K562 (cell line): Measurements from ENCODE around the gene IFFO2. TPM values are rescaled to one million over a fixed set of nuclear protein-coding genes. Genes with fewer than 3 reads are reported as not detected.

ENCODE experiments used
- ATAC-seq: fragments of 200-7000 bp; cut with Tn5 transposase; 3 replicates; pipeline ENCODE4 v1.9.1; 2020; ENCODE audit warnings: moderate library complexity
- BruUV-seq: library from RNA; stranded (reverse); fragments of 400-500 nt; replicated peaks from 2 replicates; lab custom pipeline; 2021; lab: Mats Ljungman, UMichigan
- CTCF ChIA-PET: fragments of 300-600 bp; formaldehyde crosslinking; extraction: SDS; loops from one replicate; lab custom pipeline; 2021; ENCODE audit warnings: low intra/inter-chr PET ratio; lab: Yijun Ruan, JAX
- POLR2A ChIA-PET: fragments of 300-600, 350-650 bp; sonication (Branson Sonifier 250); formaldehyde crosslinking; extraction: SDS; loops from one replicate; lab custom pipeline; 2021; ENCODE audit warnings: antibody characterized with exemption, inconsistent platforms; lab: Yijun Ruan, JAX
- DNase-seq, 4 experiments: peaks; one replicate each; pipeline versions ENCODE4 v3.0.0 to v3.0.0-alpha.2; 2011 to 2018; ENCODE audit warnings: low spot score in 3 of 4, mixed read lengths in 3 of 4; ENCODE audit errors: extremely low read depth in 1 of 4
- FAIRE-seq: peaks from 2 replicates; lab custom pipeline; 2011; peaks lifted over from hg19 to GRCh38; lab: Jason Lieb, UNC
- H2AFZ ChIP-seq: 2 replicates; pipeline ENCODE4 v1.6.0; 2011; ENCODE audit warnings: low read depth, low read length, control low read depth, inconsistent platforms
- H3K27ac ChIP-seq: fragments of 200-600 bp; 3 replicates; pipeline ENCODE4 v1.8.0; 2011; ENCODE audit warnings: low read depth, mild to moderate bottlenecking, control low read depth, inconsistent platforms, low read length, moderate library complexity, mixed read lengths; ENCODE audit errors: extremely low read depth
- H3K27me3 ChIP-seq, 2 experiments: fragments of 300-600 bp in 1 of 2; 2 replicates in 1 of 2; 3 replicates in 1 of 2; pipeline versions ENCODE4 v1.6.0 to v1.8.0; 2011; ENCODE audit warnings: inconsistent platforms in 2 of 2, low read length in 2 of 2, mild to moderate bottlenecking in 1 of 2, mixed read lengths in 1 of 2, moderate library complexity in 1 of 2; ENCODE audit not compliant: control insufficient read depth in 2 of 2, insufficient read depth in 2 of 2
- H3K36me3 ChIP-seq: fragments of 300-600 bp; 3 replicates; pipeline ENCODE4 v1.8.0; 2011; ENCODE audit warnings: mild to moderate bottlenecking, low read length, inconsistent platforms; ENCODE audit not compliant: control insufficient read depth, insufficient read depth
- H3K4me1 ChIP-seq, 2 experiments: fragments of 200-600 bp in 1 of 2; replicated peaks in 1 of 2; 2 replicates in 1 of 2; 3 replicates in 1 of 2; pipeline versions ENCODE4 v1.5.1 to v1.8.0; 2011; ENCODE audit warnings: inconsistent platforms in 2 of 2, low read length in 2 of 2, mild to moderate bottlenecking in 1 of 2, mixed read lengths in 1 of 2, moderate library complexity in 1 of 2; ENCODE audit not compliant: control insufficient read depth in 2 of 2, insufficient read depth in 2 of 2
- H3K4me2 ChIP-seq: 2 replicates; pipeline ENCODE4 v1.6.1; 2011; ENCODE audit warnings: low read length, control low read depth, inconsistent platforms, mixed read lengths; ENCODE audit not compliant: insufficient read depth
- H3K4me3 ChIP-seq: fragments of 200-600 bp; sonication (generic), shearing (Covaris generic); 2 replicates; pipeline ENCODE4 v1.5.1; 2016; ENCODE audit warnings: control low read depth, inconsistent platforms
- H3K79me2 ChIP-seq: fragments of 200-600 bp; 3 replicates; pipeline ENCODE4 v1.8.0; 2011; ENCODE audit warnings: low read length, inconsistent platforms; ENCODE audit not compliant: control insufficient read depth, insufficient read depth
- H3K9ac ChIP-seq, 2 experiments: 2 replicates each; pipeline versions ENCODE4 v1.6.0 to v1.6.1; 2011; ENCODE audit warnings: low read depth in 2 of 2, low read length in 2 of 2, control low read depth in 1 of 2, inconsistent platforms in 1 of 2, mild to moderate bottlenecking in 1 of 2, mixed read lengths in 1 of 2; ENCODE audit not compliant: insufficient read depth in 1 of 2
- H3K9me1 ChIP-seq: one replicate; pipeline ENCODE4 v1.6.0; 2011; ENCODE audit warnings: inconsistent platforms, mild to moderate bottlenecking, low read length, moderate library complexity; ENCODE audit not compliant: control insufficient read depth, insufficient read depth
- H3K9me3 ChIP-seq: replicated peaks from 2 replicates; pipeline ENCODE4 v1.5.1; 2011; ENCODE audit warnings: low read depth, low read length, inconsistent platforms; ENCODE audit not compliant: control insufficient read depth, insufficient read depth
- H4K20me1 ChIP-seq: replicated peaks from 2 replicates; pipeline ENCODE4 v1.6.1; 2011; ENCODE audit warnings: low read length, inconsistent platforms, mixed read lengths; ENCODE audit not compliant: control insufficient read depth, insufficient read depth
- ADNP ChIP-seq: fragments of 200-800 bp; sonication (Bioruptor generic); IDR thresholded peaks from 2 replicates; pipeline ENCODE4 v1.6.1; 2016; ENCODE audit warnings: missing genetic modification characterization, missing compliant biosample characterization
- CBX8 ChIP-seq: fragments of 200-600 bp; sonication (generic); IDR thresholded peaks from 2 replicates; pipeline ENCODE4 v1.6.1; 2012; ENCODE audit warnings: borderline replicate concordance, mixed run types, low read depth, mild to moderate bottlenecking, moderate library complexity, mixed read lengths, low read length, control low read depth, inconsistent platforms; ENCODE audit not compliant: poor library complexity, severe bottlenecking; ENCODE audit errors: extremely low read depth
- CHD4 ChIP-seq: fragments of 200-600 bp; sonication (generic); IDR thresholded peaks from 3 replicates; pipeline ENCODE4 v1.6.1; 2012; ENCODE audit warnings: low read depth, mild to moderate bottlenecking, mixed read lengths, low read length, inconsistent platforms; ENCODE audit not compliant: insufficient read depth, insufficient replicate concordance, poor library complexity, severe bottlenecking
- KLF6 ChIP-seq: fragments of 250-450 bp; sonication (Bioruptor Pico); IDR thresholded peaks from 2 replicates; pipeline ENCODE4 v1.4.0; 2020; ENCODE audit warnings: mild to moderate bottlenecking, moderate library complexity, borderline replicate concordance
- NUFIP1 ChIP-seq: fragments of 450-650 bp; IDR thresholded peaks from 2 replicates; pipeline ENCODE4 v1.6.1; 2018; ENCODE audit not compliant: partially characterized antibody
- TRIM24 ChIP-seq, 2 experiments: fragments of 450-650 bp; IDR thresholded peaks; 2 replicates each; pipeline ENCODE4 v1.6.1; 2016
- ZNF134 ChIP-seq: fragments of 250-450 bp; sonication (Bioruptor Pico); conservative IDR thresholded peaks from 2 replicates; pipeline ENCODE4 v1.4.0; 2020
- WGBS: fragments of 100-300 bp; shearing (Covaris generic); methylation state at CpG from one replicate; pipeline ENCODE4 v1.1.6; 2016; ENCODE audit warnings: low coverage, mixed read lengths; ENCODE audit not compliant: insufficient coverage; ENCODE audit errors: missing lambda C conversion rate; 5-methylcytosine and 5-hydroxymethylcytosine counted together
- in situ Hi-C: fragments of 300-500 bp; cut with MboI; formaldehyde crosslinking; loops from 4 replicates; pipeline ENCODE4 v1.15.0; 2018; ENCODE audit warnings: inconsistent platforms, mixed read lengths
- intact Hi-C: fragments of 100-400 bp; cut with micrococcal nuclease; formaldehyde crosslinking; loops from 2 replicates; pipeline ENCODE4 v1.14.2; 2022
- polyA plus RNA-seq, 8 experiments: library from polyadenylated mRNA; depleted of rRNA in 4 of 8; stranded (reverse) in 5 of 8; unstranded in 3 of 8; fragments of >200 nt; fragmentation: Nextera tagmentation in 2 of 8; fragmentation: Illumina TruSeq in 1 of 8; extraction: Ambion mirVana in 2 of 8; extraction: Trizol in 1 of 8; gene quantifications; 2 replicates each; pipeline versions ENCODE4 v1.2.1 to v1.2.3, GENCODE V29; 2011 to 2014; ENCODE audit warnings: inconsistent platforms in 1 of 8, missing spikeins in 1 of 8
- total RNA-seq, 7 experiments: library from RNA; depleted of rRNA in 6 of 7; stranded (reverse); fragments of >200 nt in 6 of 7; fragmentation: Illumina TruSeq in 2 of 7; extraction: Trizol in 2 of 7; gene quantifications; 2 replicates each; pipeline versions ENCODE4 v1.2.1 to v1.2.3, GENCODE V29; 2011 to 2021; ENCODE audit warnings: low replicate concordance in 1 of 7
- TF ChIP-seq, protein P1 (sequence below): sonication (generic); formaldehyde crosslinking; IDR thresholded peaks from 2 replicates; pipeline ENCODE4 v1.8.1; 2023; ENCODE audit warnings: mild to moderate bottlenecking, missing genetic modification reagents, moderate library complexity
- TF ChIP-seq, protein P2 (sequence below): fragments of 450-650 bp; IDR thresholded peaks from 2 replicates; pipeline ENCODE4 v1.6.1; 2018; ENCODE audit warnings: mild to moderate bottlenecking, low read depth; ENCODE audit not compliant: partially characterized antibody

IFFO2 gene
- total and polyA plus RNA-seq, 9 of the 15 experiments (the other 6 are each of a cell fraction or from before 2014, with no cell fraction given): 0.15 to 1.0 (median 0.44) TPM; not detected in 2

DNA sequence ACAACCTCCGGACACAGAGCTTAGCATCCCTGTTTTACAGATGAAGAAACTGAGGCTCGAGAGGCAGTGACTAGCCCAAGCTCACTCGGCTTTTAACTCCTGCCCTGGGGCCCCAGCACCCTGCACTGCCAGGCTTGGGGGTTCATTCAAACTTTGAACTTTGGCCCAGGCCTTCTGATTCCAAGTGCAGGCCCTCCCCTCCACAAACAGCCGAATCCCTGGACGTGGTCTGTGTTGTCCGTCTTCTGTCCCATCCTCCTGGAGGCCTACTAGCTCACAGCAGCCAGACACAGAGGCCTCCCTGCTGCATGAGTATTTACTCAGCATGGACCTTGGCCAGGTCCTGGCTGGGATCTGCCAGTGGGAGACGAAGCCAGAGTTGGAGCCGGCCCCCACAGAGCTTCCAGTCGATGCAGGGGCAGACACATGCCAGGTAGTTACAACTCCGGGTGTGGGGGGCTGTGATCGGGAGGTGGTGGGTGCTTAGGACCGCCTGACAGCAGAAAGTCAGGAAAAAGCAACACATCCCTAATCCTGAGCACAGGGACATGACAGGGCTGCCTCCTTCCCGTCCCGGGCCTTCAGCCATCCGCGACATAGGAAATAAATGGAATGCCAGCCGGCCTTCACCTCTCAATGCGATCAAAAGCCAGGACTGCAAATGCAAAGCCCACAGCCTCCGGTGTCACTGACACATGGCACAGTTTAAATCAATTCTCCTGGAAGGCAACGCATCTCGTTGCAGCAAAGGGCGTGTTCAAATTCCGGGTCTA is 7.4 kb downstream of the IFFO2 start:
- H3K4me3 ChIP-seq: no peak overlapping the region
- intact Hi-C loops (no loop called here), in situ Hi-C loops (no loop called here)
- no peak overlapping the region for H3K9ac ChIP-seq
- H4K20me1 ChIP-seq: peaks cover 15% of the 10 kb centered on the region
- no peak for TF ChIP-seq ZNF134 (CRISPR knock-in tag)
- TF ChIP-seq TRIM24 (IDR thresholded peaks at IDR 0.05): no peak
- FAIRE-seq (no peak), ATAC-seq (0 out of 3 replicates have a peak, but pooled peaks have one; percentile 11), DNase-seq (no peak)
- POLR2A ChIA-PET: interaction anchor here (0.8 to 1.2 kb wide), 2 partner anchors 25 to 294 kb away, joined by 3 read pairs; no protein-coding TSS in a partner anchor
- CTCF ChIA-PET: no interaction called here
- H2AFZ ChIP-seq: no peak overlapping the region
- H3K79me2 ChIP-seq: no peaks in the 10 kb centered on the region
- WGBS: 33% methylated on average over 23 of the region's 23 CpGs
- no peak overlapping the region for H3K4me2 ChIP-seq
- H3K9me3 ChIP-seq: no peaks in the 10 kb centered on the region
- H3K9me1 ChIP-seq: no peaks in the 10 kb centered on the region
- H3K27ac ChIP-seq: no peak overlapping the region
- no peaks in the 10 kb centered on the region for H3K36me3 ChIP-seq
- no TSS peak for BruUV-seq
- H3K4me1 ChIP-seq: peaks cover 0 to 14% of the 10 kb centered on the region in 2 experiments; a peak in 2 of 5 replicates
- peaks cover 41 to 91% of the 10 kb centered on the region in 2 experiments for H3K27me3 ChIP-seq

DNA sequence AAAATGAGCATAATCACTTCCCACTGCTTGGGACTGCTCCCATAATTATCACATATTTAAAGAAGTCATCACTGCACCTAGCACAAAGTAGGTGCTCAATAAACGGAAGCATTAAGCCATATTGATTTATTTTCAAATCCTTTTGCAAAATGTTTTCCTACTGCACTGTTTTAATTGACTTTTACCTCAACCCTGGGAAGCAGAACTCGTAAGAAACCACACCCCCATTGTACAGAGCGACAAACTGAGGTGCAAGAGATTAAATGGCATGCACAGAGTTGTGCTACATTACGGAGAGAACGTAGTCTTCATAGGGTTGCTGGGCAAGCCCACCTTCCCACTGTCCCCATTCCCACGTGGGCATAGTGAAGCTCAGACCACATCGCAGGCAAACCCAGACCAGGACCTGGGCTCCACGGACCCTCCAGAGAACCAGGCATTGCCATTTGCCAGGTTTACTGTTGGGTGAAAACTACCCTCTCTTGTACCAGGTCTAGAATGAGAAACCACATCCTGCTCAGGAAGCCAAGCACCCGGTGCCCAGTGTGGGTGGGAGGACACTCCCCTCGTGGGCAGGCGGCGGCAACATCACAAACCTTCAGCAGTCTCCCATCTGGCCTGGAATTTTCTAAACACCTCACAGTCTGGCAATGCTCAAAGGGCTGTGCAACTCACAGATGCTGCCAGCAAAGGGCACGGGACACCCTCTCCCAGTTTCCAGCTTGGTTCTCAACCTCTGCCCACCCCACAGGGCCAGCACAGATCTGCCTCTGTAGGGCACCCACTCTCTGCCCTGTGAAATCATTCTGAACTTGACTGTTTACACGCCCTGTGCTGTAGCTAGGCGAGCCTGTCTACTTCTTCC is 8.2 kb downstream of the IFFO2 start:
- POLR2A ChIA-PET: interaction anchor here (0.8 to 1.2 kb wide), 2 partner anchors 24 to 295 kb away, joined by 3 read pairs; no protein-coding TSS in a partner anchor
- DNase-seq (no peak), FAIRE-seq (no peak), ATAC-seq (no peak)
- 19% methylated on average over 15 of the region's 15 CpGs for WGBS
- Histone ChIP-seq H3K9me1 (no peaks in the 10 kb centered on the region), H3K4me1 (peaks cover 0 to 14% of the 10 kb centered on the region in 2 experiments; a peak in 2 of 5 replicates), H3K4me2 (no peak overlapping the region), H3K4me3 (no peak overlapping the region), H3K79me2 (no peaks in the 10 kb centered on the region), H3K27me3 (peaks cover 36 to 91% of the 10 kb centered on the region in 2 experiments), H3K27ac (no peak overlapping the region), H4K20me1 (peaks cover 15% of the 10 kb centered on the region), H3K36me3 (no peaks in the 10 kb centered on the region), H3K9ac (no peak overlapping the region), H3K9me3 (no peaks in the 10 kb centered on the region), H2AFZ (no peak overlapping the region)
- CTCF ChIA-PET: no interaction called here
- BruUV-seq: no TSS peak
- in situ Hi-C loops (no loop called here), intact Hi-C loops (no loop called here)
- TF ChIP-seq CBX8: no peak
- no peak for TF ChIP-seq NUFIP1
- TF ChIP-seq, protein P1, sequence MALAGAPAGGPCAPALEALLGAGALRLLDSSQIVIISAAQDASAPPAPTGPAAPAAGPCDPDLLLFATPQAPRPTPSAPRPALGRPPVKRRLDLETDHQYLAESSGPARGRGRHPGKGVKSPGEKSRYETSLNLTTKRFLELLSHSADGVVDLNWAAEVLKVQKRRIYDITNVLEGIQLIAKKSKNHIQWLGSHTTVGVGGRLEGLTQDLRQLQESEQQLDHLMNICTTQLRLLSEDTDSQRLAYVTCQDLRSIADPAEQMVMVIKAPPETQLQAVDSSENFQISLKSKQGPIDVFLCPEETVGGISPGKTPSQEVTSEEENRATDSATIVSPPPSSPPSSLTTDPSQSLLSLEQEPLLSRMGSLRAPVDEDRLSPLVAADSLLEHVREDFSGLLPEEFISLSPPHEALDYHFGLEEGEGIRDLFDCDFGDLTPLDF (CRISPR knock-in tag): no peak
- peak; percentile 42 for TF ChIP-seq CHD4
- TF ChIP-seq, protein P2, sequence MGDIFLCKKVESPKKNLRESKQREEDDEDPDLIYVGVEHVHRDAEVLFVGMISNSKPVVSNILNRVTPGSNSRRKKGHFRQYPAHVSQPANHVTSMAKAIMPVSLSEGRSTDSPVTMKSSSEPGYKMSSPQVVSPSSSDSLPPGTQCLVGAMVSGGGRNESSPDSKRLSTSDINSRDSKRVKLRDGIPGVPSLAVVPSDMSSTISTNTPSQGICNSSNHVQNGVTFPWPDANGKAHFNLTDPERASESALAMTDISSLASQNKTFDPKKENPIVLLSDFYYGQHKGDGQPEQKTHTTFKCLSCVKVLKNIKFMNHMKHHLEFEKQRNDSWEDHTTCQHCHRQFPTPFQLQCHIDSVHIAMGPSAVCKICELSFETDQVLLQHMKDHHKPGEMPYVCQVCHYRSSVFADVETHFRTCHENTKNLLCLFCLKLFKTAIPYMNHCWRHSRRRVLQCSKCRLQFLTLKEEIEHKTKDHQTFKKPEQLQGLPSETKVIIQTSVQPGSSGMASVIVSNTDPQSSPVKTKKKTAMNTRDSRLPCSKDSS: no peak
- peak; percentile 90 for TF ChIP-seq ADNP (tag)
- no peak for TF ChIP-seq KLF6 (CRISPR knock-in tag)
